Stimulated activated CD8-positive, alpha-beta memory T cell treated with anti-CD3 and anti-CD28 coated beads, Interleukin-2, amount 100 ng/mL, for 48 hours (primary cell): ENCODE measurements around the gene SKA2.
A peak's percentile ranks its signal among the peaks of the same experiment; 100 is the strongest.
"Not testable (repeated sequence)": the region's sequence is repeated elsewhere in the genome, so short reads cannot be mapped to it uniquely, and the experiment has no call there.

Experiments used
- DNase-seq, 2 donors: peaks; one replicate each; pipeline ENCODE4 v3.0.0-alpha.2; 2020; ENCODE audit warnings: low read depth in 2 of 2

SKA2 gene

DNA sequence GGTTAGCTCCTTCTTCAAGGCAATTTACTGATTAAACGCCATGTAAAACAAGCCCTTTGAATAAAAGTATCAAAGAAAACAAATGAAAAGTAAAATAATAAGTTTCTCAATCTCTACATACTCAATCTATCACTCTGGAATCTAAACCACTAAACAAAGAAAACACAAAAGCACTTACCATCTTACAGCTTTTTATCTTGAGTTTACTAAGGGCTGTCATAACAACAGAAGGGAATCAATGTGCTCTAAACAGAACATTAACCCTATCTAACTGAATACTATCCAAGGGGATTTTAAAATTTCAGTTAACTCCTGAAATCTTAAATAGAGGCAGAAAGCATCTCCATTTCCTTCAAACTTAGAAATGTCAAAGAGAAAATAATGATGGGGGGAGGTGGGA, 3.4 kb downstream of the SKA2 start:
- no peak for DNase-seq

DNA sequence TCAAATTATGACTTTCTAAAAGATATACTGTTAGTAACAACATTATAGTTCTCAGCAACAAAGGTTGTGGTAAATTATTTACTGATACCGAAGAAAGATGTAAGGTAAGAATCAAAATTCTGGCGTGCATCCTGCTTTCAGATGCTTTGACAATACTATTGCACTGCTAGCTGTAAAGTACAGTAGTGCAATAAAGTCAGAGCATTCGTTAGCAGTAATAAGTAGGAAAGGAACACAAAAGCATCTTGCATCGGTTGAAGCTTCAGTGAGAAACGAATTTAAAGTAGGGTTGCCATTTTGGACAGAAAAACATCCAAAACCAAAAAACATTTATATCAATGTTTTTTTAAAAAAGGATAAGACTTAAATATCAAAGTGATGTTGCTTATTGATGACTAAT, 4.0 kb downstream of the SKA2 start:
- no peak for DNase-seq

GRCh38 chr17:59149841-59150511, 5.0 kb downstream of the SKA2 start:
- no peak for DNase-seq

DNA sequence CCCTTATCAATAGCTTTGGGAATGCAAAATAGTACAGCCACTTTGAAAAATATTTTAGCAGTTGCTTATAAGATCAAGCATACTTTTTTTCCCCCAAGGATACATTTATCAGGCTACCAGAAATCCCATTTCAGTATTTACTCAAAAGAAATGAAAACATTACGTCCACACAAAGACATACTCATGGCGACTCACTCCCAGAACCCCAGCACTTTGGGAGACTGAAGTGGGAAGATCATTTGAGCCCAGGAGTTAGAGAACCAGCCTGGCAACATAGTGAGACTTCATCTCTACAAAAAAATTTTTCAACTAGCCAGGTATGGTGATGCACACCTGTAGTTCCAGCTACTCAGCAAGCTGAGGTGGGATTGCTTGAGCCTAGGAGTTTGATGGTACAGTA, 5.9 kb downstream of the SKA2 start:
- no peak for DNase-seq

GRCh38 chr17:59145571-59146096, 9.4 kb downstream of the SKA2 start:
- DNase-seq = no peak

- no peak for DNase-seq
Measured at GRCh38 chr17:59141860-59142259, 13.1 kb downstream of the SKA2 start.

- no peak for DNase-seq
Measured at GRCh38 chr17:59139939-59140338, 15.0 kb downstream of the SKA2 start.

DNA sequence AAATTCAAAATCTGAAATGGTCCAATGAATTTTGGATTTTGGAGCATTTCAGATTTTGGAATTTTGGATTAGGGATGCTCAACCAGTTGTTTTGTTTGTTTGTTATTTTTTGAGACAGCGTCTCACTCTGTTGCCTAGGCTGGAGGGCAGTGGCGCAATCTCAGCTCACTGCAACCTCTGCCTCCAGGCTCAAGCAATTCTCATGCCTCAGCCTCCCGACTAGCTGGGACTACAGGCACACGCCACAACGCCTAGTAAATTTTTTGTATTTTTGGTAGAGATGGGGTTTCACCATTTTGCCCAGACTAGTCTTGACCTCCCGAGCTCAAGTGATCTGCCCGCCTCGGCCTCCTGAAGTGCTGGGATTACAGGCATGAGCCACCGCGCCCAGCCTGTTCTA, 16.6 kb downstream of the SKA2 start:
- DNase-seq = not testable (repeated sequence)

DNA sequence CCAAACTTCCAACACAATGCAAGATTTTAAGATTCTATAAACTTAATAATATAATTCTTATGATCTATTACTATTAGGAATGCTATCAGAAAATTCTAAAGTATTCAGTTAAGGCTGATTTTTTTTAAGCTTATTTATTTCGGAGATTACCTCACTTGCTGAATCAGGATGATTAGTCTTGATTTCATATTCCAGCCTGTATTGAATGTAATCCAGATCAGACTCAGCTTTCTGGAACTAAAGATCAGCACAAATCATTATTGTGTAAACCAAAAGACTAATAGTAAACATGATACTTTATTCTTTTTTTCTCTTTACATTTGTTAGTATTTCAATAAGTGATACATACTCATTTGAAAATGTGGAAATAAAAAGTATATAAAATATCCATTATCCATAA, 23.9 kb downstream of the SKA2 start:
- DNase-seq = no peak

DNA sequence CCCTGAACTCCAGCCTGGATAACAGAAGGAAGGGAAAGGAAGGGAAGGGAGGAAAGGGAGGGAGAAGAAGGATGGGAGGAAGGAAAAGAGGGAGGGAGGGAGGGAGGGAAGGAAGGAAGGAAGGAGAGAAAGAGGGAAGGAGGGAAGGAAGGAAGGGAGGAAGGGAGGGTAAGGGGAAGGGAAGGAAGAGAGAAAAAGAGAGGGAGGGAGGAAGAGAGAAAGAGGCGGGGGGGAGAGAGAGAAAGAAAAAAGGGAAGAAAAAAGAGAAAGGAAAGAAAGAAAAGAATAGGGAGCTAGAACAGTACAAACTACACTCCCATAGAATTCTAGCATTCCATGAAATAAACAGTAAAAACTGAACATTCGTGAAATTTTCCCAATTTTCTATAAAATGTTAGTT, 25.2 kb downstream of the SKA2 start:
- no peak for DNase-seq

DNA sequence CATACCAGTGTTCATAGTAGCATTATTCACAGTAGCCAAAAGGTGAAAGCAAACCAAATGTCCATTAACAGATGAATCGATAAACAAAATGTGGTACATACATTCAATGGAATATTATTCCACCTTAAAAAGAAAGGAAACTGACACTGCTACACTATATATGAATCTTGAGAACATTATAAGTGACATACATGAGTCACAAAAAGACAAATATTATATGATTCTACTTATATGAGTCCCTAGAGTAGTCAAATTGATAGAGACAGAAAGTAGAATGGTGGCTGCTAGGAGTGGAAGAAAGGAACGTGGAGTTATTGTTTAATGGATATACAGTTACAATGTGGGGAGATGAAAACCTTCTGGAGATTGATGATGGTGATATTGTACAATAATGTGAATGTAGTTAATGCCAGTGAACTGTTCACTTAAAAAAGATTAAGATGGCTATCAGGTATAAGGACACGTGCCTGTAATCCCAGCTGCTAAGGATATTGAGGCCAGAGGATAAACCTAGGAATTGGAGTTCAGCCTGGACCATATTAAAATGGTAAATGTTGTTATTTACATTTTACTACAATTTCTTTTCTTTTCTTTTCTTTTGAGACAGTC, 28.1 kb downstream of the SKA2 start:
- DNase-seq = no peak

DNA sequence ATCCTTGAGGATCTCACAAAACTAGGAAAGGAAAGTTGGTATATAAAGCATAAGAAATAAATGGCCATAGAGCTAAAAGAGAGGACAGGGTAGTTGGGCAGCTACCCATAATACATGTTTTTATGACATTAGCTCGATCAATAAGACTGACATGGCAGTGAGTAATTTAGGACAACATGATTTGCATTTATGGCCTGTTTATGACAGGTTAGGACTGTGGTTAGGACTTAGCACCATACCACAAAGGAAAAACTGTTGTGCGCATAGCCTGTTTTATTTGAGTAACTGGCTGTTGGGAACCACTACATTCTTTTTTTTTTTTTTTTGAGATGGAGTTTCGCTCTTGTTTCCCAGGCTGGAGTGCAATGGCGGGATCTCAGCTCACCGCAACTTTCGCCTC, 30.3 kb downstream of the SKA2 start:
- DNase-seq = no peak

- DNase-seq = no peak
Measured at GRCh38 chr17:59121901-59122480, 33.0 kb downstream of the SKA2 start.

DNA sequence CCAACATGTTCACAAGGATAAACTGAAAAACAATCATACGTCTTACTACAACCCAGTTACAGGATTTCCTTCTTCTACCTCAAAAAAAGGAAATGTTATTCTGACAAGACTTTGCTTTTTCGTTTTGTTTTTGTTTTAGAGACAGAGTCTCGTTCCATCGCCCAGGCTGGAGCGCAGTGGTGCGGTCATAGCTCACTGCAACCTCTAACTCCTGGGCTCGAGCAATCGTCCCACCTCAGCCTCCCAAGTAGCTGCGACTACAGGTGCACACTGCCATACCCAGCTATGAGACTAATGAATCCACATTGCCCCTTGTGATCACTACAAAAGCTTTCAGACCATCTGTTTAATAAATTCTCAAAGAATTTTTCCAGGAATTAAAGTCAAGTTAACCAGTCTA, 39.5 kb downstream of the SKA2 start:
- DNase-seq = no peak

- no peak for DNase-seq
Measured at GRCh38 chr17:59111539-59111938, 43.4 kb downstream of the SKA2 start.

GRCh38 chr17:59110973-59111372, 44.0 kb downstream of the SKA2 start:
- DNase-seq = no peak

GRCh38 chr17:59108400-59109102, 46.4 kb downstream of the SKA2 start:
- DNase-seq = no peak

- DNase-seq = peak in 1 of 2 donors; percentile 11
Measured at GRCh38 chr17:59107306-59107670, 47.7 kb downstream of the SKA2 start.

DNA sequence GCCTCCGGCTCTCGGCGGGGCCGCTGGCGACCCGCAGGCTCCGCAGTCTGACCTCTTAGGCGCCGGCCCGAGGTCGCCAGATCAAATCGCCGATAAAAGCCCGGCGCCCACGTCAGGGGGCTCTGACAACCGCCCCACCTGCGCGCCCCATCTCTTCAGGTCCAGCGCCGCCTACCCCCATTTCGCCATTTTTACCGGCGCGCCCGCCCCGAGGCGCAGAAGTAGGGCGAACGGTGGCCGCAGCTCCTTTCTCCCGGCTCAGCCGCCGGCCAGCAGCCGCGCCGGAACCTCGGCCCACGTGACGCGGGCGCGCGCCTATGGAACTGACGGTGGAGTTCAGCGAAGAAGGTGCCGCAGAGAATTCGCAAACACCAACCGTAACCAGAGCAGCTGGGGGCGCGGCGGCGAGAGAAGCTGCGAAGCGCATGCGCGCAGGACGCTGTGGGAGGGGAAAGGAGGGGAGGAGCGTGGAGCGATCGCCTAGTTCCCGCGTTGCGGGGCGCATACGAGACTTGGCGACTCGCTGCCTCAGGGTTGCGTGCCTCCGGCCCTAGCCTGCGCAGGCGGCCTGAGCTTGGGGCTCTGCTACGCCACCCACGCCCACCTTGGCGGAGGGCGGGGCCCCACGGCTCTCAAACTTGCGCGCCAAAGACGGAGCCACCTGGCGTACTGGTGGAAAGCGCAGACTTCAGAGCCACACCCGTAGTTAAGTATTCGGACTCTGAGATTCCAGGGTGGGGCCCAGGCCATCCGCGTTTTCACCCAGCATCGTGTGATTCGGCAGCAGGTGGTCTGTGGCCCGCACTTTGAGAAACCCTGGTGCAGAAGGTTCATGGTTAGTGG, 48.3 kb downstream of the SKA2 start, which contains the start of gene TRIM37:
Gene TRIM37 (minus strand): TSS at position 418 of the 843 bp plus-strand sequence. CDS start 419 bp downstream, outside the sequence.
- peak; percentile 95 to 98 for DNase-seq

DNA sequence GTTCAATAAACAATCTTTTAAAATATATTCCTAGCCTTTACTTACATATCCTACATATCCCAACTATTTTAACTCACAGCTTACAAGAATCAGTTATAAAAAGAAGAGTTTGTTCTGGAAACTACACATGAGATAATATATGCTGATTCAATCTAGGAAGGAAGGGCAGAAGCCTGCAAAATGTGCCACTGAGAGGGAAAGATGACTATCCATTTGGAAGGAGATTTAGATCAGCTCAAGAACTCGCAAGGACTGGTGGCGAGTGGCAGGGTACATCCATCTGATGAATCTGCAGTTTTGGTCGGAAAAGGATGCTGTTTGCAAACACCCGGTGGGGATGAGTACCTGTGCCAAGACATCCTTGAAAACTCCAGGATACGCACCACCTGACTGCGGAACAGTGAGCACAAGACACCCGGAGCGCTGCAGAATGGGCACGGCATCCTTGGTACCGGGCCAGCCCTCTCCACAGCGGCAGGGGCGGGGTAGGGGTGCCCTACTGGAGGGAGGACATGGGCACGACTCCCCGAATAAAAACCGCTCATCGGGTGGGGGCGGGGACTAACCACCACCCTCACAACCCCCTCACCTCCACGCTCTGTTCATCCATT, 49.0 kb downstream of the SKA2 start:
- peak; percentile 54 to 55 for DNase-seq

DNA sequence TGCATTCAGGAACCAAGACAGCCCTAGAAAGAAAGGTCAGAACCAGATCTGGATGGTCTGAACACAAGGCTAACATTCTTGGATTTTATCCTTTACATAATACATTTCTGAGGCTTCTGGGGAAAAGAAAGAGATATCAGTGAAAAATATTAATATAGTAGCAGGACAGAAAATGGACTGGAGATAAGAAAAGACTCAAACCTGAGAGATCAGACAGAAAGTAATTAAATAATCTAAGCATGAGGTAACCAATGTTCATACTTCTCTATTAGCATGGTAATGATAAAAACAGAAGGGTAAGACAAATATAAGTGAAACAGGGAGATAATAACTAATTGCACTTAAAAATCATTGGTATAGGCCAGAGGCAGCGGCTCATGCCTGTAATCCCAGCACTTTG, 53.8 kb downstream of the SKA2 start:
- DNase-seq = no peak
